ENCODE measurements around the gene ACTL6A.

- no peak for TF ChIP-seq ELF1 (IDR thresholded peaks at IDR 0.05; ENCODE audit: borderline replicate concordance, low read depth)
- TF ChIP-seq CTCF (IDR thresholded peaks at IDR 0.05 in 2 of 3, conservative IDR thresholded peaks at IDR 0.05 in 1 of 3; ENCODE audit: borderline replicate concordance in 1 of 3, insufficient read depth in 1 of 3, low read depth in 2 of 3, low read length in 2 of 3) = no peak
- no peak for TF ChIP-seq POLR2AphosphoS5 (IDR thresholded peaks at IDR 0.05; ENCODE audit: low read depth, low read length)
- no peak for TF ChIP-seq EGR1 (IDR thresholded peaks at IDR 0.05; ENCODE audit: low read depth)
- TF ChIP-seq RAD21 (IDR thresholded peaks at IDR 0.05; ENCODE audit: low read depth) = no peak
- no peak for TF ChIP-seq REST (IDR thresholded peaks at IDR 0.05; ENCODE audit: low read depth)
- no peak for TF ChIP-seq EZH2 (IDR thresholded peaks at IDR 0.05)
- TF ChIP-seq SIN3A (IDR thresholded peaks at IDR 0.05; ENCODE audit: low read depth) = no peak
- TF ChIP-seq JUND (IDR thresholded peaks at IDR 0.05) = no peak
- no peak for TF ChIP-seq POLR2A (IDR thresholded peaks at IDR 0.05; ENCODE audit: borderline replicate concordance, extremely low read depth, insufficient read depth, insufficient read length)
- no peak for TF ChIP-seq EZH2phosphoT487 (IDR thresholded peaks at IDR 0.05; ENCODE audit: borderline replicate concordance)
Measured at GRCh38 chr3:179622023-179622422, 59.3 kb downstream of the ACTL6A start.

All from HCT116 (cell line).